HG03342 (cell line): ENCODE results near the gene SMAD2.
"Not testable (repeated sequence)": the region's sequence is repeated elsewhere in the genome, so short reads cannot be mapped to it uniquely, and the experiment has no call there.

Experiments used
- ATAC-seq: cut with Tn5 transposase; IDR thresholded peaks from one replicate; pipeline ENCODE4 v1.9.1; 2021; ENCODE audit warnings: mild to moderate bottlenecking, moderate library complexity; ENCODE audit not compliant: unreplicated experiment

SMAD2 gene

DNA sequence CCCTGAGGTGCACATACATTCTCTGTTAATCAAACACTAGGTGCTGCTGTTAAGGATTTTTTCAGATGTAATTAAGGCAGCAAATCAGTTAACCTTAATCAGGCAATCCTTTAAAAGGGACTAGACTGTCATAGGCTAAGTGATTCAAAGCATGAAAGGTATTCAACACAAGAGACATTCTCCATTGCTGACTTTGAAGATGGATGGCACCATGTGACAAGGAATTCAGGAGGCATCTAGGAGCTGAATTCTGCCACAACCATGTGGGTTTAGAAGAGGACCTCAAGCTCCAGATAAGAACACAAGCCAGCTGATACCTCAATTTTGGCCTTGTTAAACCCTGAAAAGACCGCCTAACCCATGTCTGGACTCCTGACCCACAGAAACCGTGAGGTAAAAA, 84.0 kb downstream of the SMAD2 start:
- no peak for ATAC-seq

DNA sequence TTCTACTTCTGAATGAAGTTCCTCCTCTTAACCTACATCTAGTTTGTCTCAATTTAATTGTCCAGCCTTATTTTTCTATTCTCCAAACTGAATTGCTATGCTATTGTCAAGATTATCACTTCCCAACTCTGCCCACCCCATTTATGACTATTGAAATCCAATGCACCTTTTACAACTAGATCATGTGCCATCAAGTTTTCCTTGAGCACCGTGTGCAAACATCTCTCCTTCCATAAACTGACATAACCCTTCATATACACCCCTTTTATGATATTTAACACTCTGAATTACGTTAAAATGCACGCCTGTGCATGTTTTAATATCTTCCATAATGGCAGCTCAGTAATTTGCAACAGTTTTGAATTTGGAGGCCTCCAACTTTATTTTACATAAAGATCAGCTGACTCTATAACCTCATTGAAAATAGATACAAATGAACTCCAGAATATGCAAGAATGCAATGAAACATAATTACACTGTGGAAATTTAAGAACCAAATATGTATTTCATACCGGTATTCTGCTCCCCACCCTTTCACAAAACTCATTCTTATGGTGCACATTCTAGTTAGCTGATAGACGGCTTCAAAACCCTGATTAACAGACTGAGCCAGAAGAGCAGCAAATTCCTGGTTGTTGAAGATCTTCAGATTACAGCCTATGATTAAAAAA, 85.5 kb downstream of the SMAD2 start:
- ATAC-seq = no peak

DNA sequence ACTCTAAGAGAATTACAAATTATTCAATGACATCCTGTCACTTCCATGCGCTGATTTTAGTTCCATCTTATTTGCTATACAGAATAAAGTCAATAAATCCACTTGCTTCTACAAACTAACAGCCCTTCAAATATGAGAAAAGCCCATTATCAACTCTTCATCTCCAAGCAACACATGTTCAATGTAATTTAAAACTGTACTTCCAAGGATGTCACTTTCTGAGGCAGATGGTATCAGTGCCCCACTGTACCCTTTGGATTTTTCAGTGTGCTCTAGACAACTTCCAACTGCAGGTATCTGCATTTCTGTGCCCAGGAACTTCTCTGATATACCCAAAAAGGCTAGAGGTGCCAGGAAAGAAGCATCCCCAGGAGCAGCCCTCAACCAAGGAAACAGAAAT, 87.6 kb downstream of the SMAD2 start:
- ATAC-seq = no peak

DNA sequence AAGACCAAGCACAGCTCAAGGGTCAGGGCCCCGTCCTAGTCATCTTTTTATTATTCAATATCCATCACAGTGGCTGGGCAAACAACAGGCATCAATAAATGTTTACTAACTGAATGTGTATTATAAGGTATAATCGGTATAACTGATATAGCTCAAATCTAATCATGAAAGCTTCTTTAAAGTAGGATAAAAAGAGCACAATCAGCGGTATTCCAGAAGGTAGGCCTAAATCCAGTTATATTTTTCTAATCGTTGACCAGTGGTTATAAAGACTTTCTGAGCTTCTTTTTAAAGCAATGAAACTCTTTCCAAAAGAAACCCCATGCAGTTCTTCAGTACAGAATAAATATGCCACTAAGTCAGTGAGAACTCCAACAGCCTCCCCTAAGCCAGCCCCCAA, 92.1 kb downstream of the SMAD2 start:
- ATAC-seq = no peak

DNA sequence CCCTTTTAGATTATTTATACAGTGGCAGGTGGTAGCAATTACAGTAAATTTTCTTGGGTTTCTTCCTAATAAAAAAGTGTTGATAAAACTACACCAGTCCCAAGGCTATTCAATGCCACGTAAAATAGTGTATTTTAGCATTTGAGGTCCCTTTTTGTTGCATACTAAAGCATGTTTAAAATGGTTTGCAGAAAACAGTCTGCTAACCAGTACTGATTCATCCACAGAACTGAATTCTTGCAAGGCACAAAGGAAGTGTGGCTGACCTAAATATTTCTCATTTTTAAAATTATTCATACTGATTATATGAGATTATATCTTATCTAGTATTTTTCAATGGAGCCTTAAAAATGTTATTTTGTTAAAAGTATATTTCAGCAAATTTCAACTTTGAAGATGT, 98.1 kb downstream of the SMAD2 start:
- no peak for ATAC-seq

DNA sequence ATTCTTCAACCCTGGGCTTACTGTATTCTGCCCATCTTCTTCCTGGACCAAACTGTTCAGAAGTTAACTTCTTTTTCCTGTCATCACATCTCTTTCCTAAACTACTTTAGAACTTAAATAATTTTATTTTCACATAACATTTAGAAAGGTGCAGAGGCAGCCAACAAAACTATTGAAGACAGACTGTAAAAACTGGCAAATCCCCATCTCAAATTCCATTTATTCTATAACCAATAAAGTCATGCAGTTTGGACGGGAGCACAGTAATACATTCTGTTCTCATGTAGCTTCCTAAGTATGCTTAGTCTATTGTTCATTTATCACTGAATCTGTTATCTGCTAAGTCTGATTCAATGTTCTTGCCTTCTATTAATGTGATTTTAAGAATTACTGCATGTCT, 99.1 kb downstream of the SMAD2 start:
- ATAC-seq = no peak

DNA sequence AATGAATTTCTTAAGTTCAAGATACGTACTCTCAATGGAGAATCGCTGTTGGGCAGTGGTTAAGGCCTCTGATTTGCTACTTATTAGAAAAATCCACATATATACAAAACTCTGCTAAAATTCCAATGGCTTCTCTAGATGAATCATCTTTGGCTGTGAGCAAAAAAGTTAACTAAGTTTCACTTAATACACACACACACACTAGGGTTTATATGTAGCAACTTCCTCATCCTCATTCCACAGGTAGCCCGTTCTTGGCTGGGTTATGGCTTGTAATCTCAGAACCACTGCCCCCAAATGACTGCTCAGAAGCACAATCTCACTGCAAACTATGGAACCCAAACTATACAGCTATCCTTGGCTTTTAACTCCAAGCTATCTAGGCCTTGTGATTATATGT, 99.7 kb downstream of the SMAD2 start:
- no peak for ATAC-seq

DNA sequence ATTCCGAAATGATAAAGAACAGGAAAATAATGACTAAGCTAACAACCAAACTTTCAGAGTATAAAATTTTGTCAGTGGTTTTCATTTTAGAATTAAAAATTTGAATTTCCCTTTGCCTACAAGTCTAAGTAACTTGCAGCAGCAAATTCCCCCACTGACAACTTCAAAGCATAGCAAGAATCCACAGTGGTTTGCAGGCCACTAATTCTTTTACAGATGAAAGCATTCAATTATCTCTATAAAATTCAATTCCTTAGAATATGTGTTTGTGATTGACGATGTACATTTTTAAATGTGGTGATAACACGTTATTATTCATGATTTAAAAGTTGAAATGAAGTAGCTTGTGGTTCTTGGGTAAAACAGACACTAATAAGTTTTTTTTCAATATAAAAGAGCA, 100.6 kb downstream of the SMAD2 start:
- ATAC-seq = no peak

DNA sequence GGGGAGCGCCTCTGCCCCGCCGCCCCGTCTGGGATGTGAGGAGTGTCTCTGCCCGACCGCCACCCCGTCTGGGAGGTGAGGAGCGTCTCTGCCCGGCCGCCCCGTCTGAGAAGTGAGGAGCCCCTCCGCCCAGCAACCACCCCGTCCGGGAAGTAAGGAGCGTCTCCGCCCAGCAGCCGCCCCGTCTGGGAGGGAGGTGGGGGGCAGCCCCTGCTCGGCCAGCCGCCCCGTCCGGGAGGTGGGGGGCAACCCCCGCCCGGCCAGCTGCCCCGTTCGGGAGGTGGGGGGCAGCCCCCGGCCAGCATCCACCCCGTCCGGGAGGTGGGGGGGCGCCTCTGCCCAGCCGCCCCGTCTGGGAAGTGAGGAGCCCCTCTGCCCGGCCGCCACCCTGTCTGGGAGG, 102.4 kb downstream of the SMAD2 start:
- not testable (repeated sequence) for ATAC-seq

DNA sequence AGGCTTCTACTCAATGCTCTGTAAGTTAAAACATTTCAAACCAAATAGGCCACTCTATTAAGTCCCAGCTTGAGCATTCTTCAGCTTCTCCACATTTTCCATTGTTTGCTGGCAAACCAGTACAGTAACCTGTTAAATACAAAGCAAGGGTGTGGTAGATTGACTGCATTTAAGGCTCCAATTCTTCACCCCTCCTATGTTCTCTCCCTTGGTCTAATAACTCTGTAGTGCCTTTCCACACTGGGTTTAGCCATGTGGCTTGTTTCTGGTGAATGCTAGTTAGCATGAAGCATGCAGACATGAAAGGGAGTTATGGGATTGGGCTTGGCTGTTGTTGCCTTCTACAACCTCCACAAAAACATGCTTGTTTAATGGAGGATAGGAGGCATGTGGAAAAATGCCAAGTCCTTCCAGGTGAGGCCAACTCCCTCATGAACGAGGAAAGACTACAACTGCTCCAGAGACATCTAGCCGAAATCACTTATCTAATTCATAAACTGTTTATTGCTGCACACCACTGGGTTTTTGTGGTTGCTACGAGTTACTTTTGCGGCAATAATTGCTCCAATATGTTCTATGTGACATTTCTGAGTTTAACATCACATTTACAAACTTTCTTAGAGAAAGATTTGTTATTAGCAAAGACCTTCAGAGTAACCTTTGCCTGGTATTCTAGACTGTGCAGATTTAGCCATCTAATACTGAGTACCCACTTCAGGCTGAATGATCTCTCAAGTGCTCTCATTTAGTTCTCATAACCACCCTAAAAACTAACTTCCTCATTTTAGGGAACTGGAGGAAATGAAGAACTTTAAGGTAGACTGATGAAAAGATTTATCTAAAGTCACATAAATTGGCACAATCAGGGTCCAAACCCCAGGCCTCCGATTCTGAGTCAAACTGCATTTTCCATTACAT, 104.0 kb downstream of the SMAD2 start:
- ATAC-seq = no peak

DNA sequence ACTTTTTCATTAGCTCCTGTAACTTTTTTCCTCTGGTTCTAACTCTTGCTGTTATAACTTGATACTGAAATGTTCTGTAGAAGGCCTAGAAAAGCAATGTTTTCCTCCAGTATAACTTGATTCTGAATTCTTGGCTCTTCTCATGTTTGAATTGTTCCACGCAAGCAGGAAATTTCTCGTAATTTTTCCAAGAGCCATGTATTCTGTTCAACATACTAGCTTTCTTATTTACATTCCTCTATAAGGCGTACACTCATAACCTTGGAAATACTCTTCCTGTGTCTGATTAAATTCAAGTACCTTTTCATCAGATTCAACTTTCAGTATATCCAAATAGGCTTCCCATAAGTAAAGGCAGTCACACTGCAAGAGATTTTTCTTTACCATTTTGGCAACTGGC, 109.1 kb downstream of the SMAD2 start:
- no peak for ATAC-seq

DNA sequence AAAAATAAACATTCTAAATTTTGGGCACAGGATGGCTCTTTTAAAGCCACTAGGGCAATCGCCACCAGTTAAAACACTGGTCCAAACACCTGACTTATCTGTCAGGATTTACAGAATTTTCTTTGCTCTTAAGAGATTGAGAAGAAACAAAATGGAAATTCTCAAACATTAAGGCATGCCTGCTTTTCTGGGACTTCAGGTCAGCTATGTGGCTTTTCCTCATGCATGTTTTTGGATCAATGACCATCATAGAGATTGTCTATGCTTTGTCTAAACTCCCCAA, 112.7 kb downstream of the SMAD2 start:
- ATAC-seq = no peak

DNA sequence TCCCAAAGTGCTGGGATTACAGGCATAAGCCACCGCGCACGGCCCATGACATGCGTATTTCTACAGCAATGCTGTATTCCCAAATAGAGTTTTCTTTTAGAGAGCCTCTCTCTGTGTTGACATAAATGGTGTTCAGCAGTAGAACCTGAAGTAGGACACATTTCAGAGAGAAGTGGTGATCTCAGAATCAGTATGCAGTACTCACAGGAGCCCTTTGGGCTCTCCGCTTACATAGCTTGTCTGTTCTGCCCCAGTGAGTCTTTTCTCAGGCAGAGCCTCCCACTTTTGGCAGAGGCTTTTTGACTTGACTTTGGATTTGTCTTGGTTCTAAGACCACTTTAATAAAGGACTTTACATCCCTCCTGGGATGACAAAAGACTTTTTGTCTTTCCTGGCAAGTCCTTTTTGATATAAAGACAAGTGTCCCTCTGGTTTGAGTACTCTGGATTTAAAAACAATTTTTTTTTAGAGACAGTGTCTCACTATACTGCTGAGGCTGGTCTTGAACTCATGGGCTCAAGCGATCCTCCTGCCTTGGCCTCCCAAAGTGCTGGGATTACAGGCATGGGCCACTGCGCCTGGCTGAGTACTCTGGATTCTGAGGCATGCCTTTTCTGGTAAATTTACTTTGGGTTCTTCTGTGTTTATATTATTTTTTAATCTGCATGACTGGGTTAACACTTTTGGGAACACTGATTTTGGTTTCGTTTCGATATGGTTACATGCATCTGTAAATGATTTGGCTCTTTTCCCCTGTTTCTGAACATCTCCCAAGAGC, 113.3 kb downstream of the SMAD2 start:
- ATAC-seq = no peak

DNA sequence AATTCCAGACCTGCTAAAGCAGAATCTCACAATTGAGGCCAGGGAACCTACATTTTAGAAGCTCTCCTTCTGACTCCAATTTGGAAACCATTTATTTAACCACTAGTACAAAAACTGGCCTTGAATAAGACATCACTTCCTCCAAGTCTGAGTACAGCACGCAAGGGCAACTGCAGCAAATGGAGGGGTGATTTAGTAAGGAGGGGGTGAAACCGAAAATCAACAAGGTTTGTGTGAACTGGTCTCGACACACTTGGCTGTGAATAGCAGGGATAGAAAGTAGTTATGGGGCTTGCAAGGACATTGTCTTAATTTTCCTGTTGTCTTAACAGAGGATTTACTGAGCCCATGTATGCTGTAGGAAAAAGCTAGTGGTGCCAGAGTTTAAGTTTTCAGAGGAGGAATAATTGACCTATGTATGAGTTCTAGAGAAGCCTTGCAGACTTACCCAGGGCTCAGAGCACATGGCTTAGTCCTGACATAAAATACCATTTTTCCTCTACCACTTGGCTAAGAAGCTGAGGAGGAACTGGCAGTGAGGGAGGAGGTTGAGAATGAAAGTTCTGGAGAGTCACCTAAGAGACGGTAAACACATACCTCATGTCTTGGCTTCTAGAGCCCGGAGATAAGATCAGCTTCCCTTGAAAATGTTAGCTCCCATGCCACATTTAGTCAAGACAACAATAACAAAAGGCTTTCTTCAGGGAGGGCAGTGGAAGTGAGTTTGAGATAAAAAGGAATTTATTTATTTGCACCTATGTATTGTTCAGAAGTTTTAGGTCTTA, 114.8 kb downstream of the SMAD2 start:
- ATAC-seq = no peak

DNA sequence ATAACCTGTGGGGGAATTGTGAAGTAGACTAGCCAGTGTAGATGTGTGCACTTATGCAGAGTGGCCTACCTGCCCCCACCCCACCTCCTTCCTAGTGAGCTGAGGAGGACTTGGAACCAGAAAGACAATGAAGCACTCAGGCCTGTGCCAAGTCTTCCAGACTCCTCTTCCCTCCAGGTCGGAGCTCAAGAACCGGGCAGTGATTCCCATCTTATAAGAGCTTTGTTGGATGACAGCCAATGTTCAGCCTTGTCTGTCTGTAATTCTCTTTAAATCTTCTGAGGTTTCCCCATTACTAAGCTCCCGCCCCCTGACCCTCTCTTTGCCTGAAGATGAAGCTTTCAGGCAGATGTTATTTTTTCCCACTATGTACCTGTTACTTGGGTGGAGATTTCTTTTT, 121.0 kb downstream of the SMAD2 start:
- no peak for ATAC-seq

DNA sequence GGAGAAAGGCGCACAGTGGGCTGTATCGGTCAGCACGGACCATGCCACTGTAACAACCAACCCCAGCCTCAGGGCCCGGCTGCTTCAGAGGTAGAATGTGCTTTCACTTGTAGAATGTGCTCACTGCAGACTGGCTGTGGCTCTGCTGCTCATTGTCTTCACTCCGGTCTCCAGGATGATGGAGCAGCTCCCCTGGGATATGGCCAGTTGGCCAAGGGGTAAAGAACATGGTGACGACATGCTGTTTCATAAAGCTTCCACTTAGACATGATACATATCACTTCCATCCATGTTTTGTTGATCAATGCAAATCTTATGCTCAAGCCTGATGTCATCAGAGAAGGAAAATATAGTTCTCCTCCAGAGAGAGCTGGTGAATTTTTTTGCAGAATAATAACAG, 127.7 kb downstream of the SMAD2 start:
- no peak for ATAC-seq

DNA sequence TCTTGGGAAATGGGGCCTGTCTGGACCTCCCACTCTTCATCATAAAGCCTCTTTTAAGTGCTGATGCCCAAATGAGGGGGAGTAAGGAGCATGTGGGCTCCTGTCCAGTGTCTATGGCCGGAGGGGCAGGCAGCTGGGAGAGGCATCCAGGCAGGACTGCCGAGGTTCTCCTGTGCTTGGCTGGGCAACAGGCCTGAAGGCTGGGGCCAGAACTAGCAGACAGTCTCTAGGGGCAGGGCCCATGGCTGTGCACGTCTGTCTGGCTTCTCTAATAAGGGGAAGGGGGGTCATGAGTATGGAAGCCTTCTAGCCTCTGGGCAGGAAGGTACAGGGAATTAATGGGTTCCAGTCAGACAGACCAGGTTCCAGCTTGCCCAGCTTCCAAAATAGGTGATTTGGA, 128.6 kb downstream of the SMAD2 start:
- no peak for ATAC-seq

DNA sequence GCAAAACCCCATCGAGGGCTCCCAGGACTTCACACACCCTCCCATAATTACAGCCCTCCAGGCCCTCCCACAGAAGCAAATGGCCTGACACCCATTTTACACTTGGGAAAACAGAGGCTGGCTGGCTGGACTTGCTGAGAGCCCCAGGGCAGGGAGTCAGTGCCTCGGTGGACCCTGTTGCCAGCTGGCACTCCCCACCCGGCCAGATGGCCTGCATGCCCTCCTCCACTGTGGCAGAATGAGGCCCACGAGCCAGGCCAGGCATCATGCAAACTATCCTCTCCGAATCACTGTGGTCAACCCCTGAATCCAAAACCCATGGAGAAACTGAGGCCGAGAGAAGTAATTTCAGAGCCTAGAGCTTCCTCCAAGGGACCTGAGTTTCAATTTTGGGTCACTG, 129.7 kb downstream of the SMAD2 start:
- no peak for ATAC-seq

DNA sequence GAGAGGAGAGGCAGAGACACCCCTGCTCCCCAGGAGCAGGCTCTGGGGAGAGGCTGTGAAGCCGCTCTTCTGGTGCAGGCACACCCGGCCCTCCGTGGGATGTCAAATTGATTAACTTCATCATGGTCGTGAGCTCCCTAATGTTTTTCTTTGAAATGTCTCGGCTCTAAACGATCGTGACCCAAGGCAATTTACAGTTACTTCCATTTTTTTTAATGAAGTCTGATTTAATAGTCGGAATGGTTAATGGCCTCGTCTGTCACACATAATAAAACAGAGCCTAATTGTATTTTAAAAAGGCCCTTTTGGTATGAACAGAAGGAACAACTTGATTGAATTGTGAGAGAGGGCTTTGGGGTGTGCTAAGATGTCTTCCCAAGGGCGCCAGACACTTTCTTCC, 130.2 kb downstream of the SMAD2 start:
- no peak for ATAC-seq

DNA sequence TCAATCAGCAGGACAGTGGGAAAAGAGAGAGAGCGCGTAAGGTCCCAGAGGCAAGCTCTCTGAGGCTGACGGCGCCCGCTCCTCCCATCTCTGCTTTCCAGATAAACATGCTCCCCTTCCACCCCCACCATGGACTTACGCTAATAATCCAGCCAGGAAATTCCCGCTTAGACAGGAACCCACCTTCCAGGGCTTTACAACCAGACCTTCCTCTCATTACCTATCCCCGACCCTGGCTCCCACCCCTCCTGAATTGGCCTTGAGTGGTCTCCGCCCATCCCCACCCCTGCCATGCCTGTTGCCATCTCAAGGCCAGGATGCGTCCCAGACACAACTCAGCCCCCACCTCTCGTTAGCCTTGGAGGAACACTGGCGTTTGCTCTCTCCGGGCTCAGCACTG, 131.1 kb downstream of the SMAD2 start:
- ATAC-seq = no peak

DNA sequence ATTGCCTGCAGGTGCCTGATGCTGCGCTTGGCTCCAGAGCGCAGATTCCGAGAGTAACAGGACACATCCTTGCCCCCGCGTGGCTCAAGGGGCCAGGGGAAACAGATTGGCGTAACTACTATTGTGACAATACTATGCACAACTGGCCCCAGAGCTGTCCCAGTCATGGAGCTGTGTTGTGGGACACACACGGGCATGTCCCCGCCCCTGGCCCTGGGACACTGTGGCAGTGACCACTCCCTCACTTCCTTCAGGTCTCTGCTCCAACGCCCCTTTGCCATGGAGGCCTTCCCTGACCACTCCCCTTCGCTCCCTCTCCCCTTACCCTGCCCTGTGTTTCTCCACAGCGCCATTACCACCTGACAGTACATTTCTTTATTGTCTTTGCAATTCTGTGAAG, 132.1 kb downstream of the SMAD2 start:
- ATAC-seq = no peak
